GM20000 (cell line): ENCODE data around the gene VIT.

ENCODE experiments used
- DNase-seq: peaks from one replicate; pipeline ENCODE4 v3.0.0; 2012; ENCODE audit warnings: low spot score
- CTCF ChIP-seq: IDR thresholded peaks from 2 replicates; pipeline ENCODE4 v1.5.1; 2012; ENCODE audit warnings: mild to moderate bottlenecking, control low read depth; ENCODE audit errors: extremely low read depth, missing control alignments

Gene VIT

GRCh38 chr2:36670881-36671595 lies 25.5 kb upstream of the VIT start:
- DNase-seq, result no peak
- no peak for TF ChIP-seq CTCF

- TF ChIP-seq CTCF, result no peak
- no peak for DNase-seq
These were observed 24.8 kb upstream of the VIT start for GRCh38 chr2:36671731-36672130.

- TF ChIP-seq CTCF, result no peak
- no peak for DNase-seq
These were observed 24.3 kb upstream of the VIT start for GRCh38 chr2:36672199-36672598.

DNA sequence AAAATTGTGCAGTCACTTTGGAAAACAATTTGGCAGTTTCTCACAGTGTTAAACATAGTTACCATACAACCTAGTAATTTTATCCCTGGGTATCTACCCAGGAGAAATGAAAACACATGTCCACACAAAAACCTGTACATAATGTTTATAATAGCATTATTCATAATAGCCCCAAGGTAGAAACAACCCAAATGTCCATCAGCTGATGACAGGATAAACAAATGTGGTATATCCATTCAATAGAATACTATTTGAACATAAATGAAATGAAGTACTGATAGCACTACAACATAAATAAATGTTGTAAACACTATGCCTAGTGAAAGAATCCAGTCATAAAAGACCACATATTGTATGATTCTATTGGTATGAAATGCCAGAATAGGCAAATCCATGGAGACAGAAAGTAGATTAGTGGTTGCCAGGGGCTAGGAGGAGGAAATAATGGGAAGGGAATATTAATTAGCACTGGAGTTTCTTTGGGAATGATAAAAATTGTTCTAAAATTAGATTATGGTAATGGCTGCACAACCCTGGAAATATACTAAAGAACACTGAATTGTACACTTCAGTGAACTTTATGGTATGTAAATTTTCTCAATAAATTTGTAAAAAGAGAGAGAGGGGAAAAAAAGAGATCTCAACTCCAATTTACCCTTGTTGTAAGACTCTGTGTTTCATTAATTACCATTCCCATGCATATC lies 20.8 kb upstream of the VIT start:
- no peak for TF ChIP-seq CTCF
- no peak for DNase-seq

- TF ChIP-seq CTCF, result no peak
- DNase-seq, result no peak
These were observed 20.1 kb upstream of the VIT start for GRCh38 chr2:36676364-36676763.

- TF ChIP-seq CTCF, result no peak
- no peak for DNase-seq
These were observed 19.1 kb upstream of the VIT start for GRCh38 chr2:36677386-36677785.

DNA sequence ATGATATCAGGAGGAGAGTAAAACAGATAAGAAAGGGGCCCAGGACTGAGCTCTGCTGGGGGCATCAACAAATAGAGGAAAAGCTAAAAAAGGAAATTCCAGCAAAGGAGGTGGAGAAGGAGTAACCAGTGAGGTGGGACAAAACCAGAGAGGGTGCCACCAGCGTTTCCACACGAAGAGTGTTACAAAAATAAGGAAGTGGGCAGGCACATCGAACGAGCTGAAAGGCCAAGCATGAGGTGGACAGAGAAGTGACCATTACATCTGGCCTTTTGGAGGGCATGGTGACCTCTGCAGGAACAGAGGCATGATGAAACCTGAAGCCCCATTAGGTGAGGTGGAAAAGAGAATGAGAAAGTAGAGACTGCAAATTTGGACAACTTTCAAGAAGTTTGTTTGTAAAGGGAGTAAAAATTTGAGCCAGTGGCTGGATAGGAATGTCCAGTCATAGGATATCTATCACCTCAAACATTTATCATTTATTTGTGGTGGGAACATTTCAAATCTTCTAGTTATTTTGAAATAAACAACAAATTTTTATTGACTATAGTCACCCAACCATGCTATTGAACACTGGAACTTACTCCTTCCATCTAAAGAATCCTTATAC lies 18.4 kb upstream of the VIT start:
- no peak for DNase-seq
- no peak for TF ChIP-seq CTCF
